T-helper 1 cell treated with Interleukin-12 subunit alpha and Interleukin-12 subunit beta and Interleukin-4 antibody, amounts not matched to agents 30 μg/mL and 1 μg/mL, for 36 hours (primary cell): ENCODE results near the gene OR2A25.

Source experiments
- H3K27ac Mint-ChIP-seq: one replicate; pipeline ENCODE4 v1.8.0; 2021; ENCODE audit warnings: mild to moderate bottlenecking, mixed read lengths
- H3K27me3 Mint-ChIP-seq: one replicate; pipeline ENCODE4 v1.8.0; 2021; ENCODE audit warnings: low read depth, mixed read lengths
- H3K36me3 Mint-ChIP-seq: one replicate; pipeline ENCODE4 v1.8.0; 2021; ENCODE audit warnings: low read depth, mixed read lengths
- H3K4me1 Mint-ChIP-seq: one replicate; pipeline ENCODE4 v1.8.0; 2021; ENCODE audit warnings: low read depth, mixed read lengths
- H3K4me3 Mint-ChIP-seq: one replicate; pipeline ENCODE4 v1.8.0; 2021; ENCODE audit warnings: mild to moderate bottlenecking, moderate library complexity, mixed read lengths
- H3K9me3 Mint-ChIP-seq: one replicate; pipeline ENCODE4 v1.8.0; 2021; ENCODE audit warnings: mixed read lengths

Gene OR2A25

DNA sequence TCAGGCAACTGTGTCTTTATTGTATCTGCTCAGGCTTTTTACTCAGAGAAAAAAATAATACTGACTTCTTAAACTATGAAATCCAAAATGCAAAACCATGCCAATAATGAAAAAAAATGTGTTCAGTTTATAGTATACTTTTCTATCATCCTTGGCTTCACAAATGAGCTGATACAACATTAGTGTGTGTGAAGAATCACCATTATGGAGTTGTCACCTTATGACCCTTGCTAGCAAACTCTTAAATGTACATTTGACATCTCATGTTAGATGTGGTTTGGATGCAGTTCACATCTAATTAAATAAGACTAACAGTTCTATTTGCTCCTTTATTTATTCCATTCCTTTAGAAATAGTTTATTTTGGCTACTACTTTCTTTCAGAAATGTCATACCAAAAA, 35.6 kb downstream of the OR2A25 start:
- no peaks in the 10 kb centered on the region for H3K4me1 Mint-ChIP-seq
- H3K27ac Mint-ChIP-seq, result no peak overlapping the region
- no peak overlapping the region for H3K4me3 Mint-ChIP-seq
- no peaks in the 10 kb centered on the region for H3K9me3 Mint-ChIP-seq
- H3K27me3 Mint-ChIP-seq, result peaks cover 3% of the 10 kb centered on the region
- H3K36me3 Mint-ChIP-seq, result no peaks in the 10 kb centered on the region

DNA sequence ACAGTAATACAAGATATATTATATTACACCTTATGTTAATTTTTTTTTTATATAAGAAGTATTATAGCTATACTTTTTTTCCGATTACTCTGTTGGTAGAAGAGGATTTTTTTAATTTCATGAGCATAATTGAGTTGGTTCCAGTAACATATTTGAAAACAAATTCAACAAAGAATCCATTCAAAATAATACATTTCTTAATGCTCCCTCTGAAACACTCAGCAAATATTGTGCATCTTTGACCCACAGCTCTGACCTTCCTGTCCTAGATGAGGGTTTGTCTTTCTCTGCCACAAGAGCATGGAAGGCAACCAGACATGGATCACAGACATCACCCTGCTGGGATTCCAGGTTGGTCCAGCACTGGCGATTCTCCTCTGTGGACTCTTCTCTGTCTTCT, 39.7 kb downstream of the OR2A25 start, which contains the start of gene OR2A2:
Gene OR2A2 (plus strand): TSS at position 301 of the 400 bp plus-strand sequence. CDS start 0 bp downstream, at position 301.
- no peaks in the 10 kb centered on the region for H3K36me3 Mint-ChIP-seq
- no peaks in the 10 kb centered on the region for H3K9me3 Mint-ChIP-seq
- H3K27ac Mint-ChIP-seq, result no peak within 1 kb of the TSS
- no peak within 1 kb of the TSS for H3K4me3 Mint-ChIP-seq
- H3K27me3 Mint-ChIP-seq, result peaks cover 4% of the 10 kb centered on the region
- H3K4me1 Mint-ChIP-seq, result no peaks in the 10 kb centered on the region

DNA sequence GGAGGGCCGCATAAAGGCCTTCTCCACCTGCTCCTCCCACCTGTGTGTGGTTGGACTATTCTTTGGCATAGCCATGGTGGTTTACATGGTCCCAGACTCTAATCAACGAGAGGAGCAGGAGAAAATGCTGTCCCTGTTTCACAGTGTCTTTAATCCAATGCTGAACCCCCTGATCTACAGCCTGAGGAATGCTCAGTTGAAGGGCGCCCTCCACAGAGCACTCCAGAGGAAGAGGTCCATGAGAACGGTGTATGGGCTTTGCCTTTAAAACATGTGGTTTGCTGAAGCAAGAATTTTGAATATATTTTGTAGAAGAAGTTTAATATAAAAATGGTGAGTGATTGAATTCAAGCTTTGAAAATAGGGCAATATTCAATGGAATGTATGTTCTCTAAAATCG, 40.7 kb downstream of the OR2A25 start:
- no peaks in the 10 kb centered on the region for H3K9me3 Mint-ChIP-seq
- peaks cover 4% of the 10 kb centered on the region for H3K27me3 Mint-ChIP-seq
- H3K27ac Mint-ChIP-seq, result no peak overlapping the region
- H3K4me1 Mint-ChIP-seq, result no peaks in the 10 kb centered on the region
- no peak overlapping the region for H3K4me3 Mint-ChIP-seq
- no peaks in the 10 kb centered on the region for H3K36me3 Mint-ChIP-seq

DNA sequence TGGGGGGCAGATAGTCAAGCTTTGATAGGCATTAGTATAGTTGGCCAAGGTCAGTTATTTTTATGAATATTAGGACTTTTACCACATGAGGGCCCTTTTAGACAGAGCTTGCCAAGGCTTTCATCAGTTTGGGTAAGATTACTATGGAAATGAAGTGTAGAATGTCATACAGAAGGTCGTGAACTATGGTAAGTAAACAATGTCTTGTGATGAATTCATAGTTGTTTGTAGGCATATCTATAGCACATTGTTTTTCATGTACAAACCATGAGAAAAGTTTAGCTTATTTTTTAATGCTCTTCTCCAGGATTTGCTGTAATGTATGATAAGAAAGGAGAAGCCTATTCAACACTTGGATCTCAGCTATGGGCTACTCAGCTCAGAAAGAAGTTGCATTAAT, 44.0 kb downstream of the OR2A25 start:
- H3K36me3 Mint-ChIP-seq, result no peaks in the 10 kb centered on the region
- H3K4me1 Mint-ChIP-seq, result no peaks in the 10 kb centered on the region
- no peaks in the 10 kb centered on the region for H3K9me3 Mint-ChIP-seq
- no peak overlapping the region for H3K27ac Mint-ChIP-seq
- H3K4me3 Mint-ChIP-seq, result no peak overlapping the region
- peaks cover 4% of the 10 kb centered on the region for H3K27me3 Mint-ChIP-seq

DNA sequence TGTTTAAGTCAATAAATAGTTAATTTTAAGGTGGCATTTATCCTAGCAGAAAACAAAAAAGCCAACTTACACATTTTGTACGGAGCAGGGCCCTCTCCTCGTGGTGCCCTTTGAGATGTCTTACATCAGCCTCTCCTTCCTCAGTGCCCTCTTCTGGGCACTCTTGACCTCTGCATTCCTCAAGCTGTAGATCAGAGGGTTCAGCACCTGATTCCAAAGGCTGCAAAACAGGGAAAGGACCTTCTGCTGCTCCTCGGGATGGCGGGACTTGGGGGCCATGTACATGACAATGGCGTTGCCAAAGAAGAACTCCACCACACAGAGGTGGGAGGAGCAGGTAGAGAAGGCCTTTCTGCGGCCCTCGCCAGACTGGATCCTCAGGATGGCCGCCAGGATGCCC, 48.7 kb downstream of the OR2A25 start:
- Mint-ChIP-seq H3K4me3 (no peak overlapping the region), H3K36me3 (no peaks in the 10 kb centered on the region), H3K27ac (no peak overlapping the region), H3K9me3 (no peaks in the 10 kb centered on the region), H3K27me3 (peaks cover 4% of the 10 kb centered on the region), H3K4me1 (no peaks in the 10 kb centered on the region)

DNA sequence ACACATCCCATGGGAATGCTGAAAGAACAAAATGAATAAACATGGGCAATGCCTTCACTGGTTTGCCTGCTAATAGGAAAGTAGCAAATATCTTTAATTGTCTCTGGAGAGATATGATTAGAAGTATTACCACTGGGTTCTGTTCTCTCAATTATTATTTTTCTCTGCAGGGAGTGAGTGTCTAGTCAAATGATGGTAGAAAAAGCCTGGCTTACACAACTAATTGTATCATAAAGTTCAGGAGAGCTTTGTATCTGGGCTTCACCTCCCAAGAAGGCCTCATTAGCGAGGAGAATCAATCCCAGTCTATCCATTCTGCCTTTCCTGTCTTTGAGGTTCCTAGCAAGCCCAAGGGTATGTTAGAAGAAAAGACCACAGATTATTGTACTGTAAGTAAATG, 53.3 kb downstream of the OR2A25 start, which contains the start of gene OR2A14:
Gene OR2A14 (plus strand): TSS at position 301 of the 400 bp plus-strand sequence. CDS start 5,937 bp downstream, outside the sequence.
- peaks cover 1% of the 10 kb centered on the region for H3K4me1 Mint-ChIP-seq
- H3K9me3 Mint-ChIP-seq, result no peaks in the 10 kb centered on the region
- no peak within 1 kb of the TSS for H3K4me3 Mint-ChIP-seq
- H3K27me3 Mint-ChIP-seq, result peaks cover 5% of the 10 kb centered on the region
- no peaks in the 10 kb centered on the region for H3K36me3 Mint-ChIP-seq
- H3K27ac Mint-ChIP-seq, result no peak within 1 kb of the TSS
